ENCODE data around the gene PTCHD1.

The PTCHD1 gene

GRCh38 chrX:23394421-23394820 lies 59.8 kb downstream of the PTCHD1 start:
- no peaks in the 10 kb centered on the region for H3K9me3 Mint-ChIP-seq
- no peaks in the 10 kb centered on the region for H3K4me1 Mint-ChIP-seq (ENCODE audit: low read depth)
- H3K4me3 Mint-ChIP-seq: no peak overlapping the region
- H3K27me3 Mint-ChIP-seq: no peaks in the 10 kb centered on the region
- intact Hi-C loops (cut with micrococcal nuclease): no loop called here
- H3K36me3 Mint-ChIP-seq (ENCODE audit: low read depth): no peaks in the 10 kb centered on the region
- H3K27ac Mint-ChIP-seq: no peak overlapping the region

GRCh38 chrX:23396263-23396662 lies 61.6 kb downstream of the PTCHD1 start:
- no peaks in the 10 kb centered on the region for H3K9me3 Mint-ChIP-seq
- H3K27me3 Mint-ChIP-seq: no peaks in the 10 kb centered on the region
- no peaks in the 10 kb centered on the region for H3K36me3 Mint-ChIP-seq (ENCODE audit: low read depth)
- no peak overlapping the region for H3K4me3 Mint-ChIP-seq
- intact Hi-C loops (cut with micrococcal nuclease): no loop called here
- H3K4me1 Mint-ChIP-seq (ENCODE audit: low read depth): no peaks in the 10 kb centered on the region
- H3K27ac Mint-ChIP-seq: no peak overlapping the region

GRCh38 chrX:23398570-23398969 lies 63.9 kb downstream of the PTCHD1 start:
- Mint-ChIP-seq H3K4me3 (no peak overlapping the region), H3K36me3 (ENCODE audit: low read depth) (no peaks in the 10 kb centered on the region), H3K9me3 (no peaks in the 10 kb centered on the region), H3K27me3 (no peaks in the 10 kb centered on the region), H3K27ac (no peak overlapping the region), H3K4me1 (ENCODE audit: low read depth) (no peaks in the 10 kb centered on the region)
- intact Hi-C loops (cut with micrococcal nuclease): no loop called here

GRCh38 chrX:23403849-23404248 lies 69.2 kb downstream of the PTCHD1 start:
- H3K36me3 Mint-ChIP-seq (ENCODE audit: low read depth): no peaks in the 10 kb centered on the region
- intact Hi-C loops (cut with micrococcal nuclease): no loop called here
- H3K9me3 Mint-ChIP-seq: no peaks in the 10 kb centered on the region
- H3K4me1 Mint-ChIP-seq (ENCODE audit: low read depth): no peaks in the 10 kb centered on the region
- H3K27me3 Mint-ChIP-seq: no peaks in the 10 kb centered on the region
- H3K27ac Mint-ChIP-seq: no peak overlapping the region
- H3K4me3 Mint-ChIP-seq: no peak overlapping the region

- no peaks in the 10 kb centered on the region for H3K27me3 Mint-ChIP-seq
- no peaks in the 10 kb centered on the region for H3K36me3 Mint-ChIP-seq (ENCODE audit: low read depth)
- no peaks in the 10 kb centered on the region for H3K4me1 Mint-ChIP-seq (ENCODE audit: low read depth)
- intact Hi-C loops (cut with micrococcal nuclease): no loop called here
- H3K4me3 Mint-ChIP-seq: no peak overlapping the region
- peaks cover 22% of the 10 kb centered on the region for H3K9me3 Mint-ChIP-seq
- no peak overlapping the region for H3K27ac Mint-ChIP-seq
Measured at GRCh38 chrX:23422912-23423311, 88.3 kb downstream of the PTCHD1 start.

GRCh38 chrX:23434356-23434884 lies 99.8 kb downstream of the PTCHD1 start:
- Mint-ChIP-seq H3K4me3 (no peak overlapping the region), H3K9me3 (peaks cover 20% of the 10 kb centered on the region), H3K36me3 (ENCODE audit: low read depth) (no peaks in the 10 kb centered on the region), H3K27me3 (no peaks in the 10 kb centered on the region), H3K4me1 (ENCODE audit: low read depth) (no peaks in the 10 kb centered on the region), H3K27ac (no peak overlapping the region)
- intact Hi-C loops (cut with micrococcal nuclease): no loop called here

- Mint-ChIP-seq H3K27ac (no peak overlapping the region), H3K9me3 (peaks cover 14% of the 10 kb centered on the region), H3K27me3 (no peaks in the 10 kb centered on the region), H3K4me3 (no peak overlapping the region), H3K36me3 (ENCODE audit: low read depth) (no peaks in the 10 kb centered on the region), H3K4me1 (ENCODE audit: low read depth) (no peaks in the 10 kb centered on the region)
- intact Hi-C loops (cut with micrococcal nuclease): no loop called here
Measured at GRCh38 chrX:23435108-23435507, 100.5 kb downstream of the PTCHD1 start.

- H3K36me3 Mint-ChIP-seq (ENCODE audit: low read depth): no peaks in the 10 kb centered on the region
- H3K27me3 Mint-ChIP-seq: no peaks in the 10 kb centered on the region
- no peak overlapping the region for H3K27ac Mint-ChIP-seq
- H3K9me3 Mint-ChIP-seq: peaks cover 12% of the 10 kb centered on the region
- no peak overlapping the region for H3K4me3 Mint-ChIP-seq
- no peaks in the 10 kb centered on the region for H3K4me1 Mint-ChIP-seq (ENCODE audit: low read depth)
- intact Hi-C loops (cut with micrococcal nuclease): no loop called here
Measured at GRCh38 chrX:23435575-23435974, 100.9 kb downstream of the PTCHD1 start.

GRCh38 chrX:23436875-23437274 lies 102.2 kb downstream of the PTCHD1 start:
- Mint-ChIP-seq H3K4me1 (ENCODE audit: low read depth) (no peaks in the 10 kb centered on the region), H3K4me3 (no peak overlapping the region), H3K36me3 (ENCODE audit: low read depth) (no peaks in the 10 kb centered on the region), H3K9me3 (peaks cover 12% of the 10 kb centered on the region), H3K27me3 (no peaks in the 10 kb centered on the region), H3K27ac (no peak overlapping the region)
- intact Hi-C loops (cut with micrococcal nuclease): no loop called here

GRCh38 chrX:23451266-23451665 lies 116.6 kb downstream of the PTCHD1 start:
- Mint-ChIP-seq H3K36me3 (ENCODE audit: low read depth) (no peaks in the 10 kb centered on the region), H3K4me1 (ENCODE audit: low read depth) (no peaks in the 10 kb centered on the region), H3K27me3 (no peaks in the 10 kb centered on the region), H3K4me3 (no peak overlapping the region), H3K9me3 (peaks cover 2% of the 10 kb centered on the region), H3K27ac (no peak overlapping the region)
- intact Hi-C loops (cut with micrococcal nuclease): no loop called here
